Astrocyte (in vitro differentiated cells and primary cell): ENCODE data around the gene ADGRG7. TPM values are rescaled to one million over a fixed set of nuclear protein-coding genes. Genes with fewer than 3 reads are reported as not detected.

ENCODE experiments used
- DNase-seq: peaks from one replicate; pipeline ENCODE4 v3.0.0-alpha.2; 2010; ENCODE audit warnings: low read depth
- FAIRE-seq: peaks from 2 replicates; lab custom pipeline; 2011; peaks lifted over from hg19 to GRCh38; lab: Jason Lieb, UNC
- H2AFZ ChIP-seq: 2 replicates; pipeline ENCODE4 v1.6.0; 2012; ENCODE audit warnings: low read depth, low read length, inconsistent platforms
- H3K27ac ChIP-seq: 2 replicates; pipeline ENCODE4 v1.5.1; 2011; ENCODE audit warnings: low read depth, low read length, inconsistent platforms
- H3K27me3 ChIP-seq: 2 replicates; pipeline ENCODE4 v1.6.0; 2011; ENCODE audit warnings: low read length, inconsistent platforms; ENCODE audit not compliant: insufficient read depth
- H3K36me3 ChIP-seq: 2 replicates; pipeline ENCODE4 v1.5.1; 2011; ENCODE audit warnings: low read length, inconsistent platforms; ENCODE audit not compliant: insufficient read depth
- H3K4me1 ChIP-seq: 2 replicates; pipeline ENCODE4 v1.5.1; 2011; ENCODE audit warnings: low read length, inconsistent platforms; ENCODE audit not compliant: insufficient read depth
- H3K4me2 ChIP-seq: 2 replicates; pipeline ENCODE4 v1.6.0; 2012; ENCODE audit warnings: low read length, inconsistent platforms
- H3K4me3 ChIP-seq: 2 replicates; pipeline ENCODE4 v1.5.1; 2011; ENCODE audit warnings: low read depth, mild to moderate bottlenecking, low read length, inconsistent platforms; ENCODE audit not compliant: insufficient read depth
- H3K79me2 ChIP-seq: 2 replicates; pipeline ENCODE4 v1.6.0; 2012; ENCODE audit warnings: mild to moderate bottlenecking, low read length, inconsistent platforms; ENCODE audit not compliant: insufficient read depth
- H3K9ac ChIP-seq: 2 replicates; pipeline ENCODE4 v1.6.0; 2012; ENCODE audit warnings: mild to moderate bottlenecking, low read length, inconsistent platforms
- H3K9me3 ChIP-seq: 2 replicates; pipeline ENCODE4 v1.5.1; 2012; ENCODE audit warnings: low read depth, mild to moderate bottlenecking, low read length, inconsistent platforms; ENCODE audit not compliant: insufficient read depth
- H4K20me1 ChIP-seq: 2 replicates; pipeline ENCODE4 v1.6.0; 2012; ENCODE audit warnings: low read length, inconsistent platforms; ENCODE audit not compliant: insufficient read depth
- H3K27ac Mint-ChIP-seq: one replicate; pipeline ENCODE4 v1.8.0; 2021; ENCODE audit warnings: mild to moderate bottlenecking, mixed read lengths; ENCODE audit not compliant: unreplicated experiment
- H3K27me3 Mint-ChIP-seq: one replicate; pipeline ENCODE4 v1.8.0; 2021; ENCODE audit warnings: low read depth, mixed read lengths; ENCODE audit not compliant: unreplicated experiment
- H3K36me3 Mint-ChIP-seq: one replicate; pipeline ENCODE4 v1.8.0; 2021; ENCODE audit warnings: low read depth, mixed read lengths; ENCODE audit not compliant: unreplicated experiment
- H3K4me1 Mint-ChIP-seq: one replicate; pipeline ENCODE4 v1.8.0; 2021; ENCODE audit warnings: low read depth, mixed read lengths; ENCODE audit not compliant: unreplicated experiment
- H3K4me3 Mint-ChIP-seq: one replicate; pipeline ENCODE4 v1.8.0; 2021; ENCODE audit warnings: mild to moderate bottlenecking, moderate library complexity, mixed read lengths; ENCODE audit not compliant: unreplicated experiment
- H3K9me3 Mint-ChIP-seq: one replicate; pipeline ENCODE4 v1.8.0; 2021; ENCODE audit warnings: mild to moderate bottlenecking, mixed read lengths; ENCODE audit not compliant: unreplicated experiment
- EZH2 ChIP-seq: IDR thresholded peaks from 2 replicates; pipeline ENCODE4 v1.6.1; 2012; ENCODE audit warnings: mild to moderate bottlenecking, low read length, inconsistent platforms; ENCODE audit not compliant: insufficient read depth
- total RNA-seq: library from RNA; stranded (reverse); gene quantifications from 2 replicates; pipeline ENCODE4 v1.2.1, GENCODE V29; 2021
- TF ChIP-seq, protein P1 (sequence below): IDR thresholded peaks from 2 replicates; pipeline ENCODE4 v1.5.1; 2011; ENCODE audit warnings: low read depth, mild to moderate bottlenecking, inconsistent platforms, low read length, moderate library complexity; ENCODE audit not compliant: insufficient read depth

ADGRG7 gene
- total RNA-seq, 1 donor from 2014 or later, result not detected

DNA sequence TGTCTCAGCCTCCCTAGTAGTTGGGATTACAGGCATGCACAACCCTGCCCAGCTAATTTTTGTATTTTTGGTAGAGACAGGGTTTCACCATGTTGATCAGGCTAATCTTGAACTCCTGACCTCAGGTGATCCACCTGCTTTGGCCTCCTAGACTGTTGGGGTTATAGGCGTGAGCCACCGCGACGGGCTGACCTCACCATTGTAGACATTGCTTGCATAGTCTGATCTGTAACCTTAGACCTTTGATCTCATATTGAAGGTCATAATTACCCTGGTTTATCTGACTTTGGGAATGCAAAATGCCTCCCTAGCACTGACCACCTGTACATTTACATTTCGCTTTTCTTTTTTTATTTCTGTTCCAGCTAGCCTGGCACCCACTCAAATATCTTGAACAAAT, 31.2 kb downstream of the ADGRG7 start:
- H3K4me1 Mint-ChIP-seq, result peaks cover 4% of the 10 kb centered on the region
- Histone ChIP-seq H3K79me2 (no peaks in the 10 kb centered on the region), H3K9me3 (peaks cover 4% of the 10 kb centered on the region), H3K27ac (no peak overlapping the region), H2AFZ (no peak overlapping the region), H3K36me3 (no peaks in the 10 kb centered on the region), H3K27me3 (no peaks in the 10 kb centered on the region), H4K20me1 (no peaks in the 10 kb centered on the region), H3K4me3 (no peak overlapping the region), H3K4me2 (no peak overlapping the region), H3K4me1 (no peaks in the 10 kb centered on the region), H3K9ac (no peak overlapping the region)
- H3K9me3 Mint-ChIP-seq, result no peaks in the 10 kb centered on the region
- no peaks in the 10 kb centered on the region for H3K27me3 Mint-ChIP-seq
- no peak overlapping the region for H3K4me3 Mint-ChIP-seq
- DNase-seq (no peak), FAIRE-seq (no peak)
- TF ChIP-seq, protein P1, sequence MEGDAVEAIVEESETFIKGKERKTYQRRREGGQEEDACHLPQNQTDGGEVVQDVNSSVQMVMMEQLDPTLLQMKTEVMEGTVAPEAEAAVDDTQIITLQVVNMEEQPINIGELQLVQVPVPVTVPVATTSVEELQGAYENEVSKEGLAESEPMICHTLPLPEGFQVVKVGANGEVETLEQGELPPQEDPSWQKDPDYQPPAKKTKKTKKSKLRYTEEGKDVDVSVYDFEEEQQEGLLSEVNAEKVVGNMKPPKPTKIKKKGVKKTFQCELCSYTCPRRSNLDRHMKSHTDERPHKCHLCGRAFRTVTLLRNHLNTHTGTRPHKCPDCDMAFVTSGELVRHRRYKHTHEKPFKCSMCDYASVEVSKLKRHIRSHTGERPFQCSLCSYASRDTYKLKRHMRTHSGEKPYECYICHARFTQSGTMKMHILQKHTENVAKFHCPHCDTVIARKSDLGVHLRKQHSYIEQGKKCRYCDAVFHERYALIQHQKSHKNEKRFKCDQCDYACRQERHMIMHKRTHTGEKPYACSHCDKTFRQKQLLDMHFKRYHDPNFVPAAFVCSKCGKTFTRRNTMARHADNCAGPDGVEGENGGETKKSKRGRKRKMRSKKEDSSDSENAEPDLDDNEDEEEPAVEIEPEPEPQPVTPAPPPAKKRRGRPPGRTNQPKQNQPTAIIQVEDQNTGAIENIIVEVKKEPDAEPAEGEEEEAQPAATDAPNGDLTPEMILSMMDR, result no peak
- no peak for TF ChIP-seq EZH2
- H3K27ac Mint-ChIP-seq, result no peak overlapping the region
- H3K36me3 Mint-ChIP-seq, result no peaks in the 10 kb centered on the region

- no peaks in the 10 kb centered on the region for H3K36me3 ChIP-seq
- no peaks in the 10 kb centered on the region for H4K20me1 ChIP-seq
- Mint-ChIP-seq H3K27me3 (no peaks in the 10 kb centered on the region), H3K36me3 (no peaks in the 10 kb centered on the region), H3K4me1 (peaks cover 4% of the 10 kb centered on the region), H3K4me3 (no peak overlapping the region), H3K27ac (no peak overlapping the region), H3K9me3 (no peaks in the 10 kb centered on the region)
- H3K4me1 ChIP-seq, result no peaks in the 10 kb centered on the region
- no peak overlapping the region for H2AFZ ChIP-seq
- H3K4me3 ChIP-seq, result no peak overlapping the region
- H3K9me3 ChIP-seq, result peaks cover 4% of the 10 kb centered on the region
- FAIRE-seq (no peak), DNase-seq (no peak)
- H3K79me2 ChIP-seq, result no peaks in the 10 kb centered on the region
- no peaks in the 10 kb centered on the region for H3K27me3 ChIP-seq
- H3K4me2 ChIP-seq, result no peak overlapping the region
- no peak overlapping the region for H3K9ac ChIP-seq
- TF ChIP-seq, protein P1, result no peak
- TF ChIP-seq EZH2, result no peak
- H3K27ac ChIP-seq, result no peak overlapping the region
These were observed 32.2 kb downstream of the ADGRG7 start for GRCh38 chr3:100641471-100642032.

DNA sequence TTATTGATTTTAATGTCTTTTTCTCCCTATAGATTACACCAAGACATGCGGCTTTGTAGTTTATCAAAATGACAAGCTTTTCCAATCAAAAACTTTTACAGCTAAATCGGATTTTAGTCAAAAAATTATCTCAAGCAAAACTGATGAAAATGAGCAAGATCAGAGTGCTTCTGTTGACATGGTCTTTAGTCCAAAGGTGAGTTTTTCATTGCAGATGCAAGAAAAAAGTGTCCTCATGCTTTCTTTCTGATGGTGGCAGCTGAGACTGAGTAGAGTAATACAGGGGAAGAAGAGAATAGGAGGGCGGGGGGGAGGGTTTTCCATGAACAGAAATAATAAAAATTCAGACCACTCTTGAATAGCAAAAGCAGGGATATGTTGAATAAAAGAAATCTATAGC, 36.5 kb downstream of the ADGRG7 start:
- no peak overlapping the region for H3K27ac Mint-ChIP-seq
- no peak overlapping the region for H3K4me3 Mint-ChIP-seq
- TF ChIP-seq EZH2, result no peak
- TF ChIP-seq, protein P1, result no peak

More for the DNA sequence above, 36.5 kb downstream of the ADGRG7 start:
- DNase-seq (no peak), FAIRE-seq (no peak)
- H2AFZ ChIP-seq, result no peak overlapping the region
- no peak overlapping the region for H3K27ac ChIP-seq
- H4K20me1 ChIP-seq, result no peaks in the 10 kb centered on the region
- no peaks in the 10 kb centered on the region for H3K9me3 ChIP-seq
- peaks cover 4% of the 10 kb centered on the region for H3K4me1 ChIP-seq
- peaks cover 10% of the 10 kb centered on the region for H3K4me1 Mint-ChIP-seq
- H3K9me3 Mint-ChIP-seq, result no peaks in the 10 kb centered on the region
- no peaks in the 10 kb centered on the region for H3K36me3 ChIP-seq
- no peak overlapping the region for H3K9ac ChIP-seq
- H3K4me3 ChIP-seq, result no peak overlapping the region
- no peaks in the 10 kb centered on the region for H3K79me2 ChIP-seq
- H3K27me3 ChIP-seq, result no peaks in the 10 kb centered on the region
- no peak overlapping the region for H3K4me2 ChIP-seq
- no peaks in the 10 kb centered on the region for H3K27me3 Mint-ChIP-seq
- no peaks in the 10 kb centered on the region for H3K36me3 Mint-ChIP-seq
